HG03159 (cell line): Measurements from ENCODE around the gene EIF5B.
"Not testable (repeated sequence)": the region's sequence is repeated elsewhere in the genome, so short reads cannot be mapped to it uniquely, and the experiment has no call there.

Source experiments
- ATAC-seq: cut with Tn5 transposase; IDR thresholded peaks from one replicate; pipeline ENCODE4 v1.9.1; 2021; ENCODE audit warnings: mild to moderate bottlenecking, moderate library complexity; ENCODE audit not compliant: unreplicated experiment

The EIF5B gene

GRCh38 chr2:99368854-99369253, 31.7 kb downstream of the EIF5B start:
- not testable (repeated sequence) for ATAC-seq

- ATAC-seq, result no peak
Observed at GRCh38 chr2:99373144-99373543, 36.0 kb downstream of the EIF5B start.

DNA sequence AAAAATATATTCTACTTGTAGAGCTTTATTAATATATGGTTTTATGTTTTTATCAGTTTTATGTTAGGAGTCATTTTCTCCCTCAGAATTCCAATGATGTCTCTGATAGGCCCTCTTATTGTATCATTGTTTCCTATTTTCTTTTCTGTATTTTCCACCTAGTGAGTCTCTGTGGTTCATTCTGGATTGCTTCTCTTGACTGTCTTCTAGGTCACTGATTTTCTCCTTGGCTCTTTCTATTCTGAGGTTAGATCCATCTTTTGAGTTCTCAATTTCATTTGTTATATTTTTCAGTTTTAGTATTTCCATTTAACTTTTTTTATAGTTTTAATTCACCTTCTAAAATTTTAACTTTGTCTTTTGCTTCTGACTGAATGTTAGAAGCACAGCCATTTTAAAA, 37.6 kb downstream of the EIF5B start:
- no peak for ATAC-seq

GRCh38 chr2:99376254-99376864, 39.2 kb downstream of the EIF5B start:
- no peak for ATAC-seq

DNA sequence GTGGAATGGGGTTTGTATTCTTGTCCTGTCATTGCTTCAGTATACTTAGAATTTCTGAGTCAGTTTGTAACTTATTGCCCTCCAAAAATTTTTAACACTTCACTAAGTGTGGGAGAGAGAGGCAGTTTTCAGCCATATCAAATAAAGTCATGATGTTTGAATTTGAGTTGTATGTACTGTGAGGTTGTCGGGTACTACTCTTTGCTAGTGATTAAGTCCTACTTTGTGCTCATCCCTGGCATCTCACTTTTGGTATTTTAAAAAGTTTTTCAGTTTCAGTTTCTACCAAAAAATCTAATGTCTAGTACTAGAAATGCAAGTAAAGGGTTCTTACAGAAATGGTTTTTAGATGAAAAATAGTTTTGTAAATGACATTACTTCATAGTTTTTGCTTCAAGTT, 40.7 kb downstream of the EIF5B start:
- ATAC-seq, result no peak

DNA sequence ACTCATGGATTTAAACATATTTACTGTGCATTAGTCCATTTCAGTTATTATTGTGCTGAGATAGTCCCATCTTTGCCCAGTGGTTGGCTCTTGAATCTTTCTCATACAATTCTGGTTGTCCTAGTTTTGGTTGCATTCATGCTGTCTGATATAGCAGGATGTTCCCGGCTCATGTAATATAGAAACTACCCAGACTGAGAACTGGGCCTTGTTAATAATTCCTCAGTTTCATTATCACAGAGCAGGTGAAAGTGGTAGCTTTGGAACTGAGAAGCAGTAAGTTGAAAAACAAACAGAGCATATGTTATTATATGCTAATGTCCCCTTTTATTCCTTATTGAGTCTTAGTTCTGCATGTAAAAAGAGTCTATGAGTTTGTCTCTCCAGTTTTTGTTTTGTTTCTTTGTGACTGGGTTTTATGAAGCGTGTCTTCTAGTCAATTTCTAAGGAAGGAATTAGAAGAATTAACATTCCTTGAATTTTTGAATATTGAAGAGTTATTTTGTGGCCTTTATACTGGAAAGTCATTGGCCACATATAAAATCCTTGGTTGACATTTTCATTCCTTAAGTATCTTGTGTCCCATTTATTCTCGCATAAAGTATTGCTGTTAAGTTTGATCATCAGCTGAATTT, 43.3 kb downstream of the EIF5B start:
- no peak for ATAC-seq

DNA sequence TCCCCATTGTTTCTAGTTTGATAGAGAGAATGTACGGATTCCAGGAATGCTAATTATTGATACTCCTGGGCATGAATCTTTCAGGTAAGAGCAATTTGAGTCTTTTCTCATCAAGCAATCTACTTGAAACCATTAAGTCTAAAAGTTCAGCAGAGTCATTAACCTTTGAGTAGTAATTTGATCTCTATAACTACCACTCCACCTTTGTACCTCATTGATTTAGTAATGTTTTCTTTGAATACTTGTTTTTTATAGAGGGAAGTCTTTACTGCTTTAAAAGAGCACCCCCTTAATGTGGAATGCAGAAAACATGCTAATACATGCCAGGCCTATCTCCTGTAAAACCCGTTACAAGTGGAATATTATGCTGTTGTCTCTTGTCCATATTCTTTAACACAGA, 45.0 kb downstream of the EIF5B start:
- no peak for ATAC-seq

GRCh38 chr2:99386011-99386410, 48.8 kb downstream of the EIF5B start:
- ATAC-seq, result no peak

GRCh38 chr2:99388892-99389291, 51.7 kb downstream of the EIF5B start:
- no peak for ATAC-seq

DNA sequence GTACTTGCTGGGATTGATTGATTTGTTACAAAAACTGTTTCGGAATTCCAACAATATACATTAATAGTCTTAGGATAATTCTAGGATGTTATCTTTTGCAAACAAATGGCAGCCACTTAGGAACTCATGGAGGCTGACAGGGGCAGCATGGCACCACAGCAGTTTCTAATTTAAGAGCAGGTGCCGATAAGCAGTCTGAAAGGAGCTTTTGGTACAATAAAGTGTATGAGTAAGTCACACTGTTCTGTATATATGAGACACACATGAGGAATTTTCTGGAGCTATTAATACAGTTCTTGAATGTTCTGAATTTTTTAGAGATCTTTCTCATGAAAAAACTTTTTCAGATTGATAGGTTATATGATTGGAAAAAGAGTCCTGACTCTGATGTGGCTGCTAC, 52.2 kb downstream of the EIF5B start:
- no peak for ATAC-seq

- no peak for ATAC-seq
Observed at GRCh38 chr2:99389946-99390345, 52.8 kb downstream of the EIF5B start.

GRCh38 chr2:99395589-99396130, 58.5 kb downstream of the EIF5B start:
- ATAC-seq, result no peak

- no peak for ATAC-seq
Observed at GRCh38 chr2:99397266-99397920, 60.2 kb downstream of the EIF5B start.

GRCh38 chr2:99398303-99398702, 61.1 kb downstream of the EIF5B start:
- no peak for ATAC-seq

DNA sequence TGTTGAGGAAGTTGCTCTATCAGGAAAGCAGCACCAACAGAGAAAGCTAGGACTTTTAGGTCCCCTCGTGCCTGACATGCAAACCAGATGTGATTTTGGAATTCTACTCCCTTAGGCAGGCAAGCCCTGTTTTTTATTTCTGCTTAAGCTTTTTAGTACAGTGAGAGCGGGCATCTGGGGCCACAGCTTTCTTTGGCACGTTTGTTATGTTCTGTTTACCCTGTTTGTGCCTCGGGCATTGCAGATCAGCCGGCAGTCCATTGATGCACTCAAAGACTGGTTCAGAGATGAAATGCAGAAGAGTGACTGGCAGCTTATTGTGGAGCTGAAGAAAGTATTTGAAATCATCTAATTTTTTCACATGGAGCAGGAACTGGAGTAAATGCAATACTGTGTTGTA, 61.9 kb downstream of the EIF5B start:
- ATAC-seq, result no peak

DNA sequence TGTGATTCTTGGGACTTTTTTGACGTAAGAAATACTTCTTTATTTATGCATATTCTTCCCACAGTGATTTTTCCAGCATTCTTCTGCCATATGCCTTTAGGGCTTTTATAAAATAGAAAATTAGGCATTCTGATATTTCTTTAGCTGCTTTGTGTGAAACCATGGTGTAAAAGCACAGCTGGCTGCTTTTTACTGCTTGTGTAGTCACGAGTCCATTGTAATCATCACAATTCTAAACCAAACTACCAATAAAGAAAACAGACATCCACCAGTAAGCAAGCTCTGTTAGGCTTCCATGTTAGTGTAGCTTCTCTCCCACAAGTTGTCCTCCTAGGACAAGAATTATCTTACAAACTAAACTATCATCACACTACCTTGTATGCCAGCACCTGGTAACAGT, 62.6 kb downstream of the EIF5B start:
- ATAC-seq, result no peak

DNA sequence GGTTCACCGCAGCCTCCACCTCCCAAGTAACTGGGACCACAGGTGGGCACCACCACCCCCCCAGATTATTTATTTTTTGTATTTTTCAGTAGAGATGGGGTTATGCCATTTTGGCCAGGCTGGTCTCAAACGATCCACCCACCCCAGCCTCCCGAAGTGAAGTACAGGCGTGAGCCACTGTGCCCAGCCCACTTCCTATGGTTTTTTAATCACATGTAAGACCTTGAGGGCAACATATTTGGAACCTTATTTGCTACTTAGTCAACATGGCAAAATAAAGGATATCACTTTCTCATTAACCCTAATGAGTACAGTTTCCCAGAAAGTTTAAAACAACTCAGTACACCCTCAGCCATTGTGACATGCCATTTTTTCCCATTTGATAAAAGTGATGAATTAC, 64.7 kb downstream of the EIF5B start:
- no peak for ATAC-seq

DNA sequence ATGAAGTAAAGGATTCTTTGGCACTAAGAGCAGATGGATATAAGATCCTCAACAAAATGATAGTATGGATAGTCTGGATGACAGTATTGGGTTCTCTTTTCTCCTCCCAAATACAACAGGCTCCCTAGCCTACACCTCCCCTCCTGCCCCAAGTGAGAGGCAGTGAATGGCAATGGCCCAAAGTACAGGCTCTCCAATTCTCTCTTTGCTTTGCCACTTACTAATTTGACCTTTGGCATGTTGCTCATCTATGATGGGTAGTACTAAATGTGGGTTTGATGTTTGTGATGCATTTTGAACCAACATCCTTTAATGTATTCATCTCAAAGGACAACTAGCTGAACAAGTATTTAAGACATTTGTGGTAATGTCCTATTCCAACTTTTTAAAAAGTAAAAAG, 65.9 kb downstream of the EIF5B start:
- no peak for ATAC-seq

- no peak for ATAC-seq
Observed at GRCh38 chr2:99403524-99403923, 66.3 kb downstream of the EIF5B start.

DNA sequence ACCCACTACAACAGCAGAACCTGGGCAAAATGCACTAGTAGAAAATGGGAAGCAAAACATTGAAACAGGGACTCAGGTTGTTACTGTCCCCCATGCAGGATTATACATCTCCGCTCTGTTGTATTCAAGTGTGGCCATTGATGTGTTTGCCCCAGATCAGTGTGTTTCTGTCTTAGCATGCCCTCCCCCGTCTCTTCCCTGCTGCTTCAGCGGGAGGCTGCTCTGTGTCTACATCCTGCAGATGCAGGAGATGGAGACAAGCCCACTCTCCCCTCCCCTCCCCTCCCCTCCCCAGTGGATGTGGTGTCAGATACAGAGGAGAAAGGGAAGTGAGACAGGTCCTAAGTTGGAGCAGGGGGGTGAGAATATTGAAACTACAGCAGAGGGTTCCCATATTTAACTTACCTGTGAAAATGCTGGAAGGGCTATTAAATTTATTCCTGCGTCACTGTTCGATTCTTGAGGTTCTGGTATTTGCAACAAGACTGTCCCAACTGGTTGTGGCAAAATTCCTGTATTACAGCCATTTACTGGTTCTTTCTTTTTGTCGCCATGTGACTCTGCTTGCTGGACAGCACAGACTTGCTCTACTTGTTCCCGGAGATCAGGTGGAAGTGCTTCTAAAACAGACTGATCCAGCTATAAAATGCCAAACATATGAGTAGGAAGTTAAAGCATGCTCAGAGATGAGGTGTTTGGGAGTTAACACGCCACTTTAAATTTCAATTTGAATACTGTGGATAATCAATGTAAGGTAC, 67.0 kb downstream of the EIF5B start:
- ATAC-seq, result no peak
